GM12873 (cell line): ENCODE measurements around the gene IL2RA.

Source experiments
- TF ChIP-seq, protein P1 (sequence below): IDR thresholded peaks from 2 replicates; pipeline ENCODE4 v1.5.1; 2012; ENCODE audit warnings: low read depth, mild to moderate bottlenecking, moderate library complexity, low read length, control low read depth; ENCODE audit not compliant: insufficient read depth; ENCODE audit errors: missing control alignments

The IL2RA gene

GRCh38 chr10:5978230-5978489, 84.0 kb downstream of the IL2RA start:
- TF ChIP-seq, protein P1, sequence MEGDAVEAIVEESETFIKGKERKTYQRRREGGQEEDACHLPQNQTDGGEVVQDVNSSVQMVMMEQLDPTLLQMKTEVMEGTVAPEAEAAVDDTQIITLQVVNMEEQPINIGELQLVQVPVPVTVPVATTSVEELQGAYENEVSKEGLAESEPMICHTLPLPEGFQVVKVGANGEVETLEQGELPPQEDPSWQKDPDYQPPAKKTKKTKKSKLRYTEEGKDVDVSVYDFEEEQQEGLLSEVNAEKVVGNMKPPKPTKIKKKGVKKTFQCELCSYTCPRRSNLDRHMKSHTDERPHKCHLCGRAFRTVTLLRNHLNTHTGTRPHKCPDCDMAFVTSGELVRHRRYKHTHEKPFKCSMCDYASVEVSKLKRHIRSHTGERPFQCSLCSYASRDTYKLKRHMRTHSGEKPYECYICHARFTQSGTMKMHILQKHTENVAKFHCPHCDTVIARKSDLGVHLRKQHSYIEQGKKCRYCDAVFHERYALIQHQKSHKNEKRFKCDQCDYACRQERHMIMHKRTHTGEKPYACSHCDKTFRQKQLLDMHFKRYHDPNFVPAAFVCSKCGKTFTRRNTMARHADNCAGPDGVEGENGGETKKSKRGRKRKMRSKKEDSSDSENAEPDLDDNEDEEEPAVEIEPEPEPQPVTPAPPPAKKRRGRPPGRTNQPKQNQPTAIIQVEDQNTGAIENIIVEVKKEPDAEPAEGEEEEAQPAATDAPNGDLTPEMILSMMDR: no peak

- TF ChIP-seq, protein P1: peak; percentile 40
Measured at GRCh38 chr10:5977471-5978229, 84.5 kb downstream of the IL2RA start, which contains the start of gene IL15RA. Gene IL15RA (minus strand): TSS chr10:5977543. CDS start chr10:5977492, 51 bp downstream.

- TF ChIP-seq, protein P1: no peak
Measured at GRCh38 chr10:5976512-5977470, 85.4 kb downstream of the IL2RA start.

DNA sequence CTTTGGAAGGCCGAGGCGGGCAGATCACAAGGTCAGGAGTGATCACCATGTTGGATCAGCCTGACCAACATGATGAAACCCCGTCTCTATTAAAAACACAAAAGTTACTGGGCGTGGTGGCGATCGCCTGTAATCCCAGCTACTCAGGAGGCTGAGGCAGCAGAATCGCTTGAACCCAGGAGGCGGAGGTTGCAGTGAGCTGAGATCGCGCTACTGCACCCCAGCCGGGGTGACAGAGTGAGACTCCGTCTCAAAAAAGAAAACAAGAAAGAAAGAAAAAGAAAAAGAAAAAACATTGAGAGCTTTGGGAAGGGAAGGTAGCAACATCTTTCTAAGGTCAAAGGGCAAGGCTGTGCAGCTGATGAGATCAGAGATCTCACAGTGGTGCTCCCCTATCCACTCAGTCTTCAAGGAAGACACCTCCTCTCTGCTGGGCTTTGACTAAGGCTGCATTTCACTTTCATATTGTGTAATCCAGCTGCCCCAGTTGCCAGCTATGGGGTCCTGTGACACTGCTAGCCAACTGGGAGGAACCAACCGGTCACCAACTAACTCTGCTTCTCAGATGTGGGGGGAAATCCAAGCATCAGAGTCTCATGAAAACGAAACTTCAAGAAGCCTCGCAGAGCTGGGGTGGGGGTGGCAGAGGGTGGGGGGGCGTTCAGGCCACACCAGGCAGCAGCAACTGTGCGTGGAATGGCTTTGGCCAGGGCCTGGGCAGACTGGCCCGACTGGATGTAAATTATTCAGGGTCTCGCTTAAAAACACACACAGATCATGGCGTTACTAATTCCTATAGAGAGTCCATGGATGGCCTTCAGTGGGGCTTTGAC, 86.3 kb downstream of the IL2RA start:
- TF ChIP-seq, protein P1: no peak

- TF ChIP-seq, protein P1: no peak
Measured at GRCh38 chr10:5973069-5973468, 89.1 kb downstream of the IL2RA start.

DNA sequence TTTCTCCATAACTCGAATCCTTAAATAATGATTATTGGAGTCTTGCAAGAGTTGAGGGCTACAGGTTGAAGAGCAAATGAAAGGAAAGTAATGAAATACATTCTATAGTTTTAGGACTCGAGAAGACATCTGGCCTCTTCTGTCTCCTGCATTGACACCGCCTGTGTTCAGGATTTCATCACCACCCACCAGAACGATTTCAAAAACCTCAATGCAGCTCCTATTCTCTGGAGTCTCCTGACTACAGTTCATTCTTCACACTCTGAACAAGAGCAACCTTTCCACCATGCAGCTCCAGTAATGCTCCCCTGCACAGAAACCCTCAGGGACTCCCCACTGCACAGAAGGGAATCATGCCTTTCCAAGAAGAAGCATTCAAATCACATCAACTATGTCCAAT, 90.3 kb downstream of the IL2RA start:
- TF ChIP-seq, protein P1: no peak
